Tibial nerve (tissue), 4 donors: Measurements from ENCODE around the gene KAT8. TPM values are rescaled to one million over a fixed set of nuclear protein-coding genes. Genes with fewer than 3 reads are reported as not detected.

Source experiments
- DNase-seq, 2 donors: peaks; one replicate each; pipeline ENCODE4 v3.0.0-alpha.2; 2019; ENCODE audit warnings: low spot score in 2 of 2
- H3K27ac ChIP-seq, 4 donors: fragments of 200-600 bp; sonication (generic) in 3 of 4; one replicate each; pipeline ENCODE4 v1.5.1; 2017 to 2019; ENCODE audit warnings: mild to moderate bottlenecking in 1 of 4
- H3K27me3 ChIP-seq, 2 donors: fragments of 200-600 bp; sonication (generic) in 1 of 2; one replicate each; pipeline versions ENCODE4 v1.5.1 to v1.6.0; 2017 to 2019
- H3K36me3 ChIP-seq, 3 donors: fragments of 200-600 bp; sonication (generic); one replicate each; pipeline ENCODE4 v1.5.1; 2018 to 2019
- H3K4me1 ChIP-seq, 4 donors: fragments of 200-600 bp; sonication (generic) in 3 of 4; one replicate each; pipeline ENCODE4 v1.5.1; 2017 to 2019
- H3K4me3 ChIP-seq, 4 donors: fragments of 200-600 bp; sonication (generic) in 3 of 4; one replicate each; pipeline ENCODE4 v1.5.1; 2017 to 2019; ENCODE audit warnings: mild to moderate bottlenecking in 1 of 4, moderate library complexity in 1 of 4
- H3K9me3 ChIP-seq, 4 donors: fragments of 200-600 bp; sonication (generic) in 3 of 4; one replicate each; pipeline ENCODE4 v1.5.1; 2017 to 2019
- CTCF ChIP-seq, 5 experiments: fragments of 200-600 bp in 3 of 5; fragments of 450-650 bp in 2 of 5; sonication (generic) in 3 of 5; IDR thresholded peaks; one replicate each; pipeline ENCODE4 v1.5.1; 2016 to 2019; ENCODE audit warnings: antibody characterized with exemption in 5 of 5, mild to moderate bottlenecking in 3 of 5, moderate library complexity in 2 of 5
- EP300 ChIP-seq, 2 donors: sonication (generic); formaldehyde crosslinking; IDR thresholded peaks; one replicate each; pipeline ENCODE4 v1.6.1; 2017; ENCODE audit warnings: antibody characterized with exemption in 2 of 2, mild to moderate bottlenecking in 1 of 2
- POLR2A ChIP-seq, 2 donors: fragments of 450-650 bp; IDR thresholded peaks; one replicate each; pipeline ENCODE4 v1.6.1; 2017; ENCODE audit warnings: antibody characterized with exemption in 2 of 2, mild to moderate bottlenecking in 2 of 2, moderate library complexity in 2 of 2
- WGBS, 2 donors: methylation state at CpG; one replicate each; pipeline ENCODE4 v1.1.5; 2018; 5-methylcytosine and 5-hydroxymethylcytosine counted together
- total RNA-seq, 4 donors: library from RNA; depleted of rRNA; stranded (reverse); fragments of >200 nt; gene quantifications; one replicate each; pipeline ENCODE4 v1.1.0, GENCODE V29; 2016

Gene KAT8
- total RNA-seq, 4 donors from 2014 or later: 79.5 to 99.0 (median 92.7) TPM

- Histone ChIP-seq H3K4me1 (peaks cover 0 to 32% (median 12%) of the 10 kb centered on the region in 4 donors), H3K9me3 (no peaks in the 10 kb centered on the region), H3K4me3 (no peak overlapping the region), H3K27ac (no peak overlapping the region), H3K36me3 (no peaks in the 10 kb centered on the region), H3K27me3 (peaks cover 0 to 24% of the 10 kb centered on the region in 2 donors)
- no peak for DNase-seq
- 69 to 72% methylated on average over 12 of the region's 12 CpGs for WGBS, 2 donors
- TF ChIP-seq CTCF (IDR thresholded peaks at IDR 0.05) (no peak), POLR2A (IDR thresholded peaks at IDR 0.05) (no peak), EP300 (IDR thresholded peaks at IDR 0.05) (no peak)
Observed at GRCh38 chr16:31145398-31145990, 28.0 kb downstream of the KAT8 start.

GRCh38 chr16:31147574-31147973 is 30.1 kb downstream of the KAT8 start:
- no peaks in the 10 kb centered on the region for H3K36me3 ChIP-seq
- peaks cover 0 to 24% of the 10 kb centered on the region in 2 donors for H3K27me3 ChIP-seq
- peaks cover 0 to 16% (median 5%) of the 10 kb centered on the region in 4 donors for H3K4me1 ChIP-seq
- DNase-seq: no peak
- 88 to 92% methylated on average over 3 of the region's 3 CpGs for WGBS, 2 donors
- H3K4me3 ChIP-seq: no peak overlapping the region
- no peaks in the 10 kb centered on the region for H3K9me3 ChIP-seq
- H3K27ac ChIP-seq: no peak overlapping the region
- no peak for TF ChIP-seq CTCF (IDR thresholded peaks at IDR 0.05)
- TF ChIP-seq POLR2A (IDR thresholded peaks at IDR 0.05): no peak
- no peak for TF ChIP-seq EP300 (IDR thresholded peaks at IDR 0.05)

- no peak for DNase-seq
- Histone ChIP-seq H3K4me3 (no peak overlapping the region), H3K4me1 (peaks cover 0 to 9% (median 0%) of the 10 kb centered on the region in 4 donors), H3K36me3 (no peaks in the 10 kb centered on the region), H3K9me3 (no peaks in the 10 kb centered on the region), H3K27me3 (peaks cover 0 to 24% of the 10 kb centered on the region in 2 donors), H3K27ac (no peak overlapping the region)
- TF ChIP-seq CTCF (IDR thresholded peaks at IDR 0.05): no peak
- no peak for TF ChIP-seq POLR2A (IDR thresholded peaks at IDR 0.05)
- TF ChIP-seq EP300 (IDR thresholded peaks at IDR 0.05): no peak
- WGBS, 2 donors: 18 to 20% methylated on average over 19 to 35 of the region's 40 CpGs
Observed at GRCh38 chr16:31148281-31148728, 30.8 kb downstream of the KAT8 start.

- H3K36me3 ChIP-seq: no peaks in the 10 kb centered on the region
- no peak for TF ChIP-seq EP300 (IDR thresholded peaks at IDR 0.05)
- no peak for TF ChIP-seq POLR2A (IDR thresholded peaks at IDR 0.05)
- no peak for TF ChIP-seq CTCF (IDR thresholded peaks at IDR 0.05)
- WGBS, 2 donors: 72 to 76% methylated on average over 20 to 25 of the region's 25 CpGs
- H3K27me3 ChIP-seq: peaks cover 0 to 24% of the 10 kb centered on the region in 2 donors
- H3K27ac ChIP-seq: no peak overlapping the region
- no peak overlapping the region for H3K4me3 ChIP-seq
- H3K9me3 ChIP-seq: no peaks in the 10 kb centered on the region
- no peak for DNase-seq
- peaks cover 0 to 9% (median 0%) of the 10 kb centered on the region in 4 donors for H3K4me1 ChIP-seq
Observed at GRCh38 chr16:31148896-31149295, 31.4 kb downstream of the KAT8 start.

GRCh38 chr16:31149332-31149731 is 31.9 kb downstream of the KAT8 start:
- Histone ChIP-seq H3K27ac (peak overlapping the region in 1 of 4 donors; percentile 43), H3K4me1 (peaks cover 0 to 9% (median 0%) of the 10 kb centered on the region in 4 donors), H3K27me3 (peaks cover 0 to 24% of the 10 kb centered on the region in 2 donors), H3K36me3 (no peaks in the 10 kb centered on the region), H3K9me3 (no peaks in the 10 kb centered on the region), H3K4me3 (peak overlapping the region in 1 of 4 donors; percentile 18)
- TF ChIP-seq EP300 (IDR thresholded peaks at IDR 0.05) (no peak), POLR2A (IDR thresholded peaks at IDR 0.05) (no peak)
- DNase-seq: no peak
- 64 to 70% methylated on average over 5 of the region's 5 CpGs for WGBS, 2 donors
